Transverse colon (tissue), 4 donors: ENCODE measurements around the gene PDGFD.

Source experiments
- CTCF ChIP-seq, 5 experiments: fragments of 200-600 bp in 3 of 5; fragments of 450-650 bp in 2 of 5; sonication (generic) in 3 of 5; IDR thresholded peaks; 1 replicate in 2 of 5; 2 replicates in 3 of 5; pipeline ENCODE4 v1.5.1; 2016 to 2017; ENCODE audit warnings: antibody characterized with exemption in 5 of 5, inconsistent platforms in 3 of 5, mild to moderate bottlenecking in 2 of 5, moderate library complexity in 1 of 5
- EP300 ChIP-seq: sonication (generic); formaldehyde crosslinking; IDR thresholded peaks from one replicate; pipeline ENCODE4 v1.6.1; 2017; ENCODE audit warnings: antibody characterized with exemption, low read depth
- POLR2A ChIP-seq: fragments of 450-650 bp; IDR thresholded peaks from one replicate; pipeline ENCODE4 v1.6.1; 2016; ENCODE audit warnings: antibody characterized with exemption, mild to moderate bottlenecking, moderate library complexity
- POLR2AphosphoS5 ChIP-seq, 3 donors: sonication (generic); formaldehyde crosslinking; IDR thresholded peaks; one replicate each; pipeline ENCODE4 v1.6.1; 2016; ENCODE audit warnings: antibody characterized with exemption in 3 of 3

GRCh38 chr11:104090767-104091166, 73.2 kb downstream of the PDGFD start:
- TF ChIP-seq CTCF (IDR thresholded peaks at IDR 0.05) (no peak), POLR2A (no peak), POLR2AphosphoS5 (IDR thresholded peaks at IDR 0.05) (no peak), EP300 (no peak)
